H9 (cell line): ENCODE measurements around the gene KCNG1. TPM values are rescaled to one million over a fixed set of nuclear protein-coding genes. Genes with fewer than 3 reads are reported as not detected.

Experiments
- DNase-seq: peaks from one replicate; pipeline ENCODE4 v3.0.0-alpha.2; 2017
- H2AFZ ChIP-seq: one replicate; pipeline ENCODE4 v1.6.1; 2013; ENCODE audit warnings: mild to moderate bottlenecking, low read length, control low read depth, moderate library complexity
- H2AK5ac ChIP-seq: 2 replicates; pipeline ENCODE4 v1.6.1; 2013; ENCODE audit warnings: low read length, control low read depth, mixed read lengths; ENCODE audit not compliant: insufficient read length
- H2BK120ac ChIP-seq: one replicate; pipeline ENCODE4 v1.6.1; 2013; ENCODE audit warnings: low read depth, mild to moderate bottlenecking, low read length, control low read depth, inconsistent platforms; ENCODE audit not compliant: poor library complexity, severe bottlenecking
- H2BK12ac ChIP-seq: 2 replicates; pipeline ENCODE4 v1.6.1; 2013; ENCODE audit warnings: low read length, control low read depth, mixed read lengths, low read depth; ENCODE audit not compliant: insufficient read length
- H2BK15ac ChIP-seq: 2 replicates; pipeline ENCODE4 v1.6.1; 2013; ENCODE audit warnings: low read depth, low read length, control low read depth
- H2BK20ac ChIP-seq: one replicate; pipeline ENCODE4 v1.6.1; 2013; ENCODE audit warnings: low read depth, mild to moderate bottlenecking, low read length, control low read depth, inconsistent platforms; ENCODE audit not compliant: poor library complexity, severe bottlenecking
- H2BK5ac ChIP-seq: 2 replicates; pipeline ENCODE4 v1.6.1; 2013; ENCODE audit warnings: low read length, control low read depth, mixed read lengths; ENCODE audit not compliant: insufficient read length
- H3K14ac ChIP-seq: 2 replicates; pipeline ENCODE4 v1.6.1; 2013; ENCODE audit warnings: low read length, control low read depth; ENCODE audit not compliant: insufficient read depth
- H3K18ac ChIP-seq: 2 replicates; pipeline ENCODE4 v1.6.1; 2013; ENCODE audit warnings: low read depth, mild to moderate bottlenecking, mixed read lengths, low read length, control low read depth; ENCODE audit not compliant: insufficient read length
- H3K23ac ChIP-seq: 2 replicates; pipeline ENCODE4 v1.6.1; 2013; ENCODE audit warnings: low read length, control low read depth, mixed read lengths, low read depth; ENCODE audit not compliant: insufficient read length
- H3K23me2 ChIP-seq: 2 replicates; pipeline ENCODE4 v1.6.1; 2013; ENCODE audit warnings: low read depth, mild to moderate bottlenecking, mixed read lengths, low read length, control low read depth; ENCODE audit not compliant: insufficient read length, poor library complexity, severe bottlenecking
- H3K27ac ChIP-seq: 2 replicates; pipeline ENCODE4 v1.5.1; 2013; ENCODE audit warnings: low read length, control low read depth, mixed read lengths, low read depth; ENCODE audit not compliant: insufficient read length
- H3K27me3 ChIP-seq: 2 replicates; pipeline ENCODE4 v1.6.1; 2013; ENCODE audit warnings: low read length, control low read depth, inconsistent platforms; ENCODE audit not compliant: insufficient read depth
- H3K4ac ChIP-seq: 2 replicates; pipeline ENCODE4 v1.6.1; 2013; ENCODE audit warnings: low read depth, mild to moderate bottlenecking, control low read depth, inconsistent platforms, low read length, moderate library complexity
- H3K4me1 ChIP-seq: 2 replicates; pipeline ENCODE4 v1.6.1; 2013; ENCODE audit warnings: low read length, control low read depth, inconsistent platforms; ENCODE audit not compliant: insufficient read depth
- H3K4me2 ChIP-seq: 2 replicates; pipeline ENCODE4 v1.6.1; 2013; ENCODE audit warnings: low read length, control low read depth, mixed read lengths; ENCODE audit not compliant: insufficient read length, insufficient read depth
- H3K56ac ChIP-seq: 2 replicates; pipeline ENCODE4 v1.6.1; 2013; ENCODE audit warnings: low read depth, mild to moderate bottlenecking, mixed read lengths, low read length, control low read depth; ENCODE audit not compliant: insufficient read length
- H3K79me1 ChIP-seq: 2 replicates; pipeline ENCODE4 v1.6.1; 2013; ENCODE audit warnings: low read depth, mild to moderate bottlenecking, moderate library complexity, low read length, control low read depth, inconsistent platforms; ENCODE audit not compliant: insufficient read depth, poor library complexity, severe bottlenecking
- H3K79me2 ChIP-seq: 2 replicates; pipeline ENCODE4 v1.6.1; 2013; ENCODE audit warnings: low read length, control low read depth, inconsistent platforms; ENCODE audit not compliant: insufficient read depth
- H3K9ac ChIP-seq: 2 replicates; pipeline ENCODE4 v1.6.1; 2013; ENCODE audit warnings: low read length, control low read depth, mixed read lengths; ENCODE audit not compliant: insufficient read length; ENCODE audit errors: extremely low read depth
- H3K9me3 ChIP-seq: one replicate; pipeline ENCODE4 v1.6.1; 2013; ENCODE audit warnings: low read depth, low read length, inconsistent platforms; ENCODE audit not compliant: control insufficient read depth
- H3T11ph ChIP-seq: one replicate; pipeline ENCODE4 v1.6.1; 2013; ENCODE audit warnings: mild to moderate bottlenecking, low read length, control low read depth, inconsistent platforms
- H4K20me1 ChIP-seq: one replicate; pipeline ENCODE4 v1.6.1; 2013; ENCODE audit not compliant: control insufficient read depth, insufficient read length, insufficient read depth
- H4K5ac ChIP-seq: 2 replicates; pipeline ENCODE4 v1.6.1; 2013; ENCODE audit warnings: low read depth, mild to moderate bottlenecking, mixed read lengths, low read length, control low read depth; ENCODE audit not compliant: insufficient read length
- H4K8ac ChIP-seq: replicated peaks from 2 replicates; pipeline ENCODE4 v1.6.1; 2013; ENCODE audit warnings: low read length, control low read depth, mixed read lengths, low read depth; ENCODE audit not compliant: insufficient read length
- H4K91ac ChIP-seq: 2 replicates; pipeline ENCODE4 v1.6.1; 2013; ENCODE audit warnings: low read depth, mild to moderate bottlenecking, moderate library complexity, mixed read lengths, low read length, control low read depth; ENCODE audit not compliant: insufficient read length
- H3K27ac Mint-ChIP-seq, 3 experiments: 2 replicates in 2 of 3; 3 replicates in 1 of 3; pipeline ENCODE4 v1.8.0; 2020 to 2021; ENCODE audit warnings: mixed read lengths in 3 of 3, mild to moderate bottlenecking in 1 of 3, moderate library complexity in 1 of 3
- H3K27me3 Mint-ChIP-seq: 2 replicates; pipeline ENCODE4 v1.8.0; 2021; ENCODE audit warnings: low read depth, mild to moderate bottlenecking, moderate library complexity, mixed read lengths
- H3K36me3 Mint-ChIP-seq, 3 experiments: 2 replicates in 2 of 3; 3 replicates in 1 of 3; pipeline ENCODE4 v1.8.0; 2020 to 2021; ENCODE audit warnings: low read depth in 3 of 3, mixed read lengths in 3 of 3; ENCODE audit not compliant: insufficient read depth in 1 of 3
- H3K4me1 Mint-ChIP-seq, 2 experiments: 2 replicates each; pipeline ENCODE4 v1.8.0; 2020; ENCODE audit warnings: mixed read lengths in 2 of 2
- H3K4me3 Mint-ChIP-seq, 2 experiments: 2 replicates in 1 of 2; 3 replicates in 1 of 2; pipeline ENCODE4 v1.8.0; 2020 to 2021; ENCODE audit warnings: mild to moderate bottlenecking in 2 of 2, mixed read lengths in 2 of 2, moderate library complexity in 1 of 2
- H3K9me3 Mint-ChIP-seq, 2 experiments: 2 replicates in 1 of 2; 3 replicates in 1 of 2; pipeline ENCODE4 v1.8.0; 2020; ENCODE audit warnings: mild to moderate bottlenecking in 2 of 2, mixed read lengths in 2 of 2, moderate library complexity in 1 of 2
- CTCF ChIP-seq: fragments of 200-600 bp; sonication (generic); conservative IDR thresholded peaks from 3 replicates; pipeline ENCODE4 v1.8.0; 2021; ENCODE audit warnings: antibody characterized with exemption, mild to moderate bottlenecking
- WGBS: extraction: QIAGEN DNeasy Blood & Tissue Kit; methylation state at CpG from one replicate; pipeline ENCODE4 v1.1.7; 2013; ENCODE audit warnings: missing lambda C conversion rate, low lambda C conversion rate, mixed read lengths; ENCODE audit not compliant: insufficient read length; ENCODE audit errors: extremely low coverage; 5-methylcytosine and 5-hydroxymethylcytosine counted together
- total RNA-seq: library from RNA; stranded (reverse); gene quantifications from 2 replicates; pipeline ENCODE4 v1.2.1, GENCODE V29; 2021

KCNG1 gene
- total RNA-seq, 1 experiment from 2014 or later = 13.2 TPM

GRCh38 chr20:51065615-51066014, 42.7 kb upstream of the KCNG1 start:
- no peak overlapping the region for H3K9ac ChIP-seq
- no peak overlapping the region for H3K4ac ChIP-seq
- no peaks in the 10 kb centered on the region for H3K27me3 ChIP-seq
- H4K20me1 ChIP-seq = no peaks in the 10 kb centered on the region
- H3K36me3 Mint-ChIP-seq = no peaks in the 10 kb centered on the region
- H3K4me1 Mint-ChIP-seq = peaks cover 11 to 22% of the 10 kb centered on the region in 2 experiments
- no peak overlapping the region for H3K56ac ChIP-seq
- H4K5ac ChIP-seq = no peak overlapping the region
- no peak overlapping the region for H3K4me2 ChIP-seq
- H2BK20ac ChIP-seq = no peak overlapping the region
- no peak overlapping the region for H2BK15ac ChIP-seq
- TF ChIP-seq CTCF = no peak
- H3K23me2 ChIP-seq = no peaks in the 10 kb centered on the region
- no peak overlapping the region for H3T11ph ChIP-seq
- H3K9me3 ChIP-seq = no peaks in the 10 kb centered on the region
- no peaks in the 10 kb centered on the region for H3K79me2 ChIP-seq
- H2AFZ ChIP-seq = no peak overlapping the region
- H4K91ac ChIP-seq = no peak overlapping the region
- no peak overlapping the region for H2BK12ac ChIP-seq
- WGBS = no CpG with 5 or more reads among the region's 4 CpGs
- no peak overlapping the region for H3K23ac ChIP-seq
- H2BK120ac ChIP-seq = no peak overlapping the region
- H3K14ac ChIP-seq = no peak overlapping the region
- H3K27me3 Mint-ChIP-seq = no peaks in the 10 kb centered on the region; the same call in 1 of the 2 replicates
- no peak overlapping the region for H3K27ac Mint-ChIP-seq
- no peaks in the 10 kb centered on the region for H3K79me1 ChIP-seq
- no peak overlapping the region for H3K4me3 Mint-ChIP-seq
- H3K4me1 ChIP-seq = no peaks in the 10 kb centered on the region
- H3K9me3 Mint-ChIP-seq = no peaks in the 10 kb centered on the region; a peak in 1 of 5 replicates
- H3K27ac ChIP-seq = no peak overlapping the region
- H2AK5ac ChIP-seq = no peak overlapping the region
- no peak overlapping the region for H4K8ac ChIP-seq
- no peak overlapping the region for H2BK5ac ChIP-seq
- no peak for DNase-seq
- H3K18ac ChIP-seq = no peak overlapping the region
